ENCODE data around the gene KRTAP4-11. TPM values are rescaled to one million over a fixed set of nuclear protein-coding genes. Genes with fewer than 3 reads are reported as not detected.
"Not testable (repeated sequence)": the region's sequence is repeated elsewhere in the genome, so short reads cannot be mapped to it uniquely, and the experiment has no call there.

KRTAP4-11 gene
- total and polyA plus RNA-seq, 2 experiments from 2014 or later = not detected

DNA sequence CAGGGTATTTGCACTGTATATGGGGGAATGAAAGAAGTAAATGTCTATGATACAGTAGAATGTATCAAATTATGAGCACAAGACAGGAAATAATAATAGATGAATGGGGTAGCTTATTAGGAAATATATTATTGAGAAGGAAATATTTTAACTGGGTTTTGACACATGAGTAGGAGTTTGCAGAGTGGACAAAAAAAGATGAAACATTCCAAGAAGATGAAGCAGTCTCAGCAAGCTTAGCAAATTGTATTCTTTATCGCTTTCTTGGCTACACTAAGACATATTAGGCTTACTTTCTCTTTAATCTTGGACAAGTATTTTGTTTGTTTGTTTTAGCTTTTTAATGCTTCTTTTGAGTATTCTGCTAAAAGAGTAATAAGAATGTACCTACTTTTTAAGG is 14.3 kb downstream of the KRTAP4-11 start:
- DNase-seq (ENCODE audit: low spot score) = no peak
- no peaks in the 10 kb centered on the region for H3K9me3 ChIP-seq (ENCODE audit: low read depth)
- no peak overlapping the region for H3K4me2 ChIP-seq
- H3K4me1 ChIP-seq (ENCODE audit: insufficient read depth) = no peaks in the 10 kb centered on the region
- no peak overlapping the region for H3K4me3 ChIP-seq
- no peak overlapping the region for H3K27ac ChIP-seq
- H3K27me3 ChIP-seq = no peaks in the 10 kb centered on the region
- no peak overlapping the region for H2AFZ ChIP-seq
- no peaks in the 10 kb centered on the region for H3K36me3 ChIP-seq (replicated peaks; ENCODE audit: insufficient read depth, low read depth)
- 84% methylated on average over 1 of the region's 1 CpG for WGBS (ENCODE audit: low lambda C conversion rate, missing lambda C conversion rate)
- TF ChIP-seq EZH2phosphoT487 (IDR thresholded peaks at IDR 0.05; ENCODE audit: low read depth, severe bottlenecking, unreplicated experiment) (no peak), EZH2 (IDR thresholded peaks at IDR 0.05; ENCODE audit: borderline replicate concordance) (no peak)
- TF ChIP-seq, protein P1, sequence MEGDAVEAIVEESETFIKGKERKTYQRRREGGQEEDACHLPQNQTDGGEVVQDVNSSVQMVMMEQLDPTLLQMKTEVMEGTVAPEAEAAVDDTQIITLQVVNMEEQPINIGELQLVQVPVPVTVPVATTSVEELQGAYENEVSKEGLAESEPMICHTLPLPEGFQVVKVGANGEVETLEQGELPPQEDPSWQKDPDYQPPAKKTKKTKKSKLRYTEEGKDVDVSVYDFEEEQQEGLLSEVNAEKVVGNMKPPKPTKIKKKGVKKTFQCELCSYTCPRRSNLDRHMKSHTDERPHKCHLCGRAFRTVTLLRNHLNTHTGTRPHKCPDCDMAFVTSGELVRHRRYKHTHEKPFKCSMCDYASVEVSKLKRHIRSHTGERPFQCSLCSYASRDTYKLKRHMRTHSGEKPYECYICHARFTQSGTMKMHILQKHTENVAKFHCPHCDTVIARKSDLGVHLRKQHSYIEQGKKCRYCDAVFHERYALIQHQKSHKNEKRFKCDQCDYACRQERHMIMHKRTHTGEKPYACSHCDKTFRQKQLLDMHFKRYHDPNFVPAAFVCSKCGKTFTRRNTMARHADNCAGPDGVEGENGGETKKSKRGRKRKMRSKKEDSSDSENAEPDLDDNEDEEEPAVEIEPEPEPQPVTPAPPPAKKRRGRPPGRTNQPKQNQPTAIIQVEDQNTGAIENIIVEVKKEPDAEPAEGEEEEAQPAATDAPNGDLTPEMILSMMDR (IDR thresholded peaks at IDR 0.05; ENCODE audit: poor library complexity) = no peak
- H3K79me2 ChIP-seq = no peaks in the 10 kb centered on the region
- no peaks in the 10 kb centered on the region for H3K9me2 ChIP-seq (replicated peaks; ENCODE audit: insufficient read depth)
- H4K20me1 ChIP-seq (ENCODE audit: insufficient read depth, poor library complexity, severe bottlenecking) = no peaks in the 10 kb centered on the region

DNA sequence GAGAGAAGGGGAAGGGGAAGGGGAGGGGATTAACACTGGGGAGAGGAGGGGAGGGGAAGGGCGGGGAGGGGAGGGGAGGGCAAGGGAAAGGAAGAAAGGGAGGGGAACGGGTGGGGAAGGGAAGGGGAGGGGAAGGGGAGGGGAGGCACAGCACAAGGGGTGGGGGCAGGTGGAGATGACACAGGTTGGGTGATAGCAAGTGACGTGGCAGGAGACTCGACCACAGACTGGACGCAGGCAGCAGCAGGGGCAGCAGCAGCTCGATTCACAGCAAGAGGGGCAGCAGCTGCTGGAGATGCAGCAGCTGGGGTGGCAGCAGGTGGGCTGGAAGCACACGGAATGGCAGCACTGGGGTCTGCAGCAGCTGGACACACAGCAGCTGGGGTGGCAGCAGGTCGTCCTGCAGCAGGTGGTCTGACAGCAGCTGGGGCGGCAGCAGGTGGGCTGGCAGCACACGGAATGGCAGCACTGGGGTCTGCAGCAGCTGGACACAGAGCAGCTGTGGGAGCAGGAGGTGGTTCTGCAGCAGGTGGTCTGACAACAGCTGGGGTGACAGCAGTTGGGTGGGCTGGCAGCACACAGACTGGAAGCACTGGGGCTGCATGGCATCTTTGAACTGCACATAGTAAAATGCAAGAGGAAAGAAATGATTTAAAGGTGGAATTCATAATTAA is 16.4 kb downstream of the KRTAP4-11 start, which contains the start of gene KRTAP4-16:
Gene KRTAP4-16 (minus strand): TSS at position 624 of the 674 bp plus-strand sequence. CDS start 0 bp downstream, at position 624.
- Histone ChIP-seq H3K4me1 (ENCODE audit: insufficient read depth) (no peaks in the 10 kb centered on the region), H3K9me3 (ENCODE audit: low read depth) (no peaks in the 10 kb centered on the region), H3K4me3 (no peak within 1 kb of the TSS), H3K4me2 (no peak within 1 kb of the TSS), H2AFZ (no peak within 1 kb of the TSS), H3K9me2 (replicated peaks; ENCODE audit: insufficient read depth) (no peaks in the 10 kb centered on the region), H3K79me2 (no peaks in the 10 kb centered on the region), H3K27me3 (no peaks in the 10 kb centered on the region), H4K20me1 (ENCODE audit: insufficient read depth, poor library complexity, severe bottlenecking) (no peaks in the 10 kb centered on the region), H3K36me3 (replicated peaks; ENCODE audit: insufficient read depth, low read depth) (no peaks in the 10 kb centered on the region), H3K27ac (no peak within 1 kb of the TSS)
- WGBS (ENCODE audit: low lambda C conversion rate, missing lambda C conversion rate) = 79% methylated on average over 5 of the region's 10 CpGs
- no peak for TF ChIP-seq EZH2phosphoT487 (IDR thresholded peaks at IDR 0.05; ENCODE audit: low read depth, severe bottlenecking, unreplicated experiment)
- TF ChIP-seq EZH2 (IDR thresholded peaks at IDR 0.05; ENCODE audit: borderline replicate concordance) = no peak
- TF ChIP-seq, protein P1 (IDR thresholded peaks at IDR 0.05; ENCODE audit: poor library complexity) = no peak
- no peak for DNase-seq (ENCODE audit: low spot score)

GRCh38 chr17:41099682-41100480 is 18.3 kb downstream of the KRTAP4-11 start:
- H2AFZ ChIP-seq; H3K4me3 ChIP-seq; H3K9me3 ChIP-seq (ENCODE audit: low read depth); H3K27ac ChIP-seq; H3K9me2 ChIP-seq (replicated peaks; ENCODE audit: insufficient read depth); H3K27me3 ChIP-seq; H3K36me3 ChIP-seq (replicated peaks; ENCODE audit: insufficient read depth, low read depth); H3K4me1 ChIP-seq (ENCODE audit: insufficient read depth); H3K4me2 ChIP-seq; H4K20me1 ChIP-seq (ENCODE audit: insufficient read depth, poor library complexity, severe bottlenecking); H3K79me2 ChIP-seq: not testable (repeated sequence)
- 65% methylated on average over 7 of the region's 7 CpGs for WGBS (ENCODE audit: low lambda C conversion rate, missing lambda C conversion rate)
- DNase-seq (ENCODE audit: low spot score) = peak; percentile 15

DNA sequence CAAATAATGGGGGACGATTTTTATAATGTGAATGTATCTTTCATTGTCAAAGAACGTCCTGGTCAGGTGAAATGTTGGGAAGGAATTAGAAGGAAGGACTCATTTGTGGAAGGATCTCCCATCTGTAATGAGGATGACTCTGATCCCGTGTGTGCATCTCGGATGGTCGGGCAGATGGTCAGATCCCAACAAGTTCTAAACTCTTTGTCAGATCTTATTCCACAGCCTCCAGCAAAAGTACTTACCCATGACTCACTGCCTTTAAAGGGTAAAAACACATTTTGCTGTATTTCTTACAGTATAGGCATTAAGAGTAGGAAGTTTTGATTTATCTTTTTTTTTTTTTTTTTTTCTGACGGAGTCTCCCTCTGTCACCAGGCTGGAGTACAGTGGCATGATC is 19.7 kb downstream of the KRTAP4-11 start:
- H3K4me1 ChIP-seq (ENCODE audit: insufficient read depth) = no peaks in the 10 kb centered on the region
- H3K9me2 ChIP-seq (replicated peaks; ENCODE audit: insufficient read depth) = no peaks in the 10 kb centered on the region
- no peak overlapping the region for H3K4me3 ChIP-seq
- H3K4me2 ChIP-seq = no peak overlapping the region
- H3K79me2 ChIP-seq = no peaks in the 10 kb centered on the region
- TF ChIP-seq, protein P1 (IDR thresholded peaks at IDR 0.05; ENCODE audit: poor library complexity) = no peak
- no peak for TF ChIP-seq EZH2phosphoT487 (IDR thresholded peaks at IDR 0.05; ENCODE audit: low read depth, severe bottlenecking, unreplicated experiment)
- TF ChIP-seq EZH2 (IDR thresholded peaks at IDR 0.05; ENCODE audit: borderline replicate concordance) = no peak
- no peaks in the 10 kb centered on the region for H3K27me3 ChIP-seq
- H3K36me3 ChIP-seq (replicated peaks; ENCODE audit: insufficient read depth, low read depth) = no peaks in the 10 kb centered on the region
- H3K9me3 ChIP-seq (ENCODE audit: low read depth) = no peaks in the 10 kb centered on the region
- WGBS (ENCODE audit: low lambda C conversion rate, missing lambda C conversion rate) = 90% methylated on average over 6 of the region's 6 CpGs
- DNase-seq (ENCODE audit: low spot score) = no peak
- no peak overlapping the region for H2AFZ ChIP-seq
- H3K27ac ChIP-seq = no peak overlapping the region
- no peaks in the 10 kb centered on the region for H4K20me1 ChIP-seq (ENCODE audit: insufficient read depth, poor library complexity, severe bottlenecking)

Data from hepatocyte (in vitro differentiated cells).